Pancreas (tissue), 10 donors: ENCODE results near the gene TCF4. TPM values are rescaled to one million over a fixed set of nuclear protein-coding genes. Genes with fewer than 3 reads are reported as not detected.

ENCODE experiments used
- ATAC-seq, 4 donors: fragments of 200-7000 bp; cut with Tn5 transposase; one replicate each; pipeline versions ENCODE4 v1.8.0 to v1.9.1; 2020; ENCODE audit warnings: mild to moderate bottlenecking in 4 of 4, moderate library complexity in 4 of 4
- DNase-seq, 6 donors: peaks; one replicate each; pipeline ENCODE4 v3.0.0-alpha.2; 2020
- FAIRE-seq: peaks from 2 replicates; lab custom pipeline; 2012; peaks lifted over from hg19 to GRCh38; lab: Jason Lieb, UNC
- H3K27ac ChIP-seq, 4 donors: fragments of 200-600 bp; sonication (generic); 1 replicate in 3 of 4; 2 replicates in 1 of 4; pipeline versions ENCODE4 v1.5.0 to v1.8.0; 2020
- H3K27me3 ChIP-seq, 4 donors: fragments of 200-600 bp; one replicate each; pipeline ENCODE4 v1.8.0; 2021
- H3K36me3 ChIP-seq, 3 donors: fragments of 200-600 bp; sonication (generic) in 1 of 3; one replicate each; pipeline versions ENCODE4 v1.5.0 to v1.8.0; 2020 to 2021
- H3K4me1 ChIP-seq, 3 donors: fragments of 200-600 bp; one replicate each; pipeline ENCODE4 v1.8.0; 2021
- H3K4me3 ChIP-seq, 4 donors: fragments of 200-600 bp; sonication (generic) in 2 of 4; one replicate each; pipeline versions ENCODE4 v1.5.0 to v1.8.0; 2020 to 2021
- H3K9me3 ChIP-seq, 4 donors: fragments of 200-600 bp; one replicate each; pipeline ENCODE4 v1.8.0; 2021
- WGBS, 2 donors: extraction: QIAGEN DNeasy Blood & Tissue Kit; methylation state at CpG; one replicate each; pipeline ENCODE4 v1.1.7; 2013; 5-methylcytosine and 5-hydroxymethylcytosine counted together
- intact Hi-C, 3 donors: fragments of 100-400 bp; cut with DNase I; formaldehyde crosslinking; loops; one replicate each; pipeline versions ENCODE4 v1.11.1 to v1.14.2; 2022
- polyA plus RNA-seq, 2 donors: library from polyadenylated mRNA; stranded (reverse); fragments of 200-250 nt; gene quantifications; one replicate each; pipeline ENCODE4 v1.2.3, GENCODE V29; 2013
- total RNA-seq, 6 donors: library from RNA; stranded (reverse); fragmentation: NEBNext Ultra II Directional in 4 of 6; extraction: Animal tissue kit (Norgen Biotek cat#: 25700) in 4 of 6; gene quantifications; one replicate each; pipeline versions ENCODE4 v1.2.1 to v1.2.4, GENCODE V29; 2021 to 2023
- TF ChIP-seq, protein P1 (sequence below), 4 donors: fragments of 200-600 bp; sonication (generic) in 3 of 4; IDR thresholded peaks; one replicate each; pipeline versions ENCODE4 v1.5.0 to v1.8.0; 2021; ENCODE audit warnings: antibody characterized with exemption in 4 of 4
- donor health status: healthy with polysubstance abuse.
- donor health status: DM: no; HTN: no; CAD: no; lungs with moderate emphysema.
- donor health status: DM: no; HTN: no; CAD: no.
- donor health status: control.
- donor health status: control.
- donor health status: Bipolar disorder and iron deficiency.
- donor health status: DM: yes; HTN: yes; CAD: no.
- donor health status: DM: no; HTN: no; CAD: no.
- donor health status: DM: no; HTN: no; CAD: no.
- donor health status: DM: yes; HTN: yes; CAD: no.

Gene TCF4
- total and polyA plus RNA-seq, 8 donors = 4.4 to 27.9 (median 10.5) TPM

DNA sequence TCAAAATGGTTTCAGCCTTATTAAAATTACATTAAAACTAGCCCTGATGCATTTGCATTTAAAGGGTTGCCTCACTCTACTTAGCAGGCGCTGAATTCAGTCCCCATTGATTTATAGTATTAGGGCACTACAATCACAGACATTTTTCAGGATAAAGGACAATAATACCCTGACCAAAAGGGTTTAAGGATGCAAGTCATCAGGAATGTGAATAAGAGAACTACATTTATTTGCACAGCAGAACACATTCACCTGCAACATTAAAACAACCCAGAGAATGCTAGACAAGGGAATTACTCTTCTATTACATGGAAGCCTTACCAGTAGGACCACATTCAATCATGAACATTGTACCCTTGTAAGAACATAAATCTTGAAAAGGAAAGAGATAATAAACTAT, 93.6 kb downstream of the TCF4 start:
- no peak for ATAC-seq

DNA sequence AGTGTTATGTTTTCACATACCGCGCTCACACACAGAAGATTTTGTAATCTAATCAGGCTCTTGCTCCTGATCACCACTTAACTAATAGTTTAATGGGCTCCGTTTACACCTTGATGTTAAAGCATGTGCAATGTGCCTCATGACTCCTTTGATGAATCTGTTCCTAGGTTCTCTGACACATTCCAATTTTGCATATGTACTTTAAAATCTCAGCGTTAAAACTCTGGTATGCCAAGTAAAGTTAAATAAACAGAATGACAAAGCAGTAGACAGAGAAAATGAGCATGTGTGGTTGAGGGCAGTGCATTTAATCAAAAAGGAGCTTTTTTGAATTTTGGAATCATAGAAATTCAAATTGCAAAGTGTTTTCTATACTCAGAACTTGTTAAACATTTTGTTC, 96.4 kb downstream of the TCF4 start:
- Histone ChIP-seq H3K4me3 (no peak overlapping the region), H3K4me1 (no peaks in the 10 kb centered on the region), H3K27me3 (no peaks in the 10 kb centered on the region), H3K36me3 (no peaks in the 10 kb centered on the region), H3K27ac (no peak overlapping the region), H3K9me3 (no peaks in the 10 kb centered on the region)
- TF ChIP-seq, protein P1, sequence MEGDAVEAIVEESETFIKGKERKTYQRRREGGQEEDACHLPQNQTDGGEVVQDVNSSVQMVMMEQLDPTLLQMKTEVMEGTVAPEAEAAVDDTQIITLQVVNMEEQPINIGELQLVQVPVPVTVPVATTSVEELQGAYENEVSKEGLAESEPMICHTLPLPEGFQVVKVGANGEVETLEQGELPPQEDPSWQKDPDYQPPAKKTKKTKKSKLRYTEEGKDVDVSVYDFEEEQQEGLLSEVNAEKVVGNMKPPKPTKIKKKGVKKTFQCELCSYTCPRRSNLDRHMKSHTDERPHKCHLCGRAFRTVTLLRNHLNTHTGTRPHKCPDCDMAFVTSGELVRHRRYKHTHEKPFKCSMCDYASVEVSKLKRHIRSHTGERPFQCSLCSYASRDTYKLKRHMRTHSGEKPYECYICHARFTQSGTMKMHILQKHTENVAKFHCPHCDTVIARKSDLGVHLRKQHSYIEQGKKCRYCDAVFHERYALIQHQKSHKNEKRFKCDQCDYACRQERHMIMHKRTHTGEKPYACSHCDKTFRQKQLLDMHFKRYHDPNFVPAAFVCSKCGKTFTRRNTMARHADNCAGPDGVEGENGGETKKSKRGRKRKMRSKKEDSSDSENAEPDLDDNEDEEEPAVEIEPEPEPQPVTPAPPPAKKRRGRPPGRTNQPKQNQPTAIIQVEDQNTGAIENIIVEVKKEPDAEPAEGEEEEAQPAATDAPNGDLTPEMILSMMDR (IDR thresholded peaks at IDR 0.05) = no peak
- ATAC-seq (no peak), FAIRE-seq (no peak), DNase-seq (no peak)
- WGBS, 2 donors = 71 to 72% methylated on average over 4 of the region's 4 CpGs
- intact Hi-C loops = no loop called here

More for the DNA sequence above, 93.6 kb downstream of the TCF4 start:
- intact Hi-C loops = no loop called here
- no peak overlapping the region for H3K4me3 ChIP-seq
- H3K9me3 ChIP-seq = no peaks in the 10 kb centered on the region
- 92 to 97% methylated on average over 1 of the region's 1 CpG for WGBS, 2 donors
- FAIRE-seq = no peak
- TF ChIP-seq, protein P1 (IDR thresholded peaks at IDR 0.05) = no peak
- DNase-seq = no peak
- H3K27ac ChIP-seq = no peak overlapping the region
- no peaks in the 10 kb centered on the region for H3K27me3 ChIP-seq
- no peaks in the 10 kb centered on the region for H3K36me3 ChIP-seq
- no peaks in the 10 kb centered on the region for H3K4me1 ChIP-seq

DNA sequence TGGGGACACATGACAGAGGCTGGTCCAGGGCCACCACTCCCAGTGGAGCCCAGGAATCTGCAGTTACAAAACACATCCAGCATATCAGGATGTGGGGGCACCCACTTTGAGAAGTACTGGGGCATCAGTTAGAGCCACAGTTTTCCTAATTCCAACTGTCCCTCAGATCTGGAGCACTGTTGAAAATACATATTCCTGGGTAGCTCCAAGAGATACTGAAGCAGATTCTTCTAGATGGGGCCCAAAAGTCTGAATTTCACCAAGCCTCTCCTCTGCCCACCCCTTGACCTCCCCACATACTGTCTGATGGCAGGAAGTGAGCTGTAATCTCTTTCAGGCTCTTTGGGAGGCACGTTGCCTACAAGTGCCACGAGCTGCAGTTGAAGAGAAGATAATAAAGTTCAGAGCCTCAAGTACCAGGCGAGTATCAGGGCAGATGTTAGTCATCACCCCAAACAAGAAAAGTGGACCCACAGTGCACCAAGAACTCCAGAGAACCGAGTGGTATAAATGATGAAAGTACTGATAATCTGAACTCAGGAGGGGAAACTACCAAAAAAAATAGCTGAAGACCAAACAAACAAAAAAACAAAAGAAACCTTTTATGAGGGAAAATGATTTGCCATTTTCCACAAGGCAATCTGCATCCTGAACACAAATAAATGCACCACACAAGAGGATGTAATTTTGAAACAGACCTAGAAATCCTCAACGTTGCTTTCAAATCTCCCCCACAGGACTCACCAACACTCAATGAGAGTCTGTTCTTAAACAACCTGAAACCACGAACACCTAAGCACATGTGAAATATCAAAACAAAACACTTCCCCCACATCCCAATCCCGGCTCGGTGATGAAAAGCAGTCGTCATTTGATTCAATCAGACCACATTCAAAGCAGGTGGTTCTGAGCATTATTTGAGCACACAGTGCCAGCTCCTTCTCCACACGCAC, 98.7 kb downstream of the TCF4 start:
- H3K4me3 ChIP-seq = no peak overlapping the region
- no peaks in the 10 kb centered on the region for H3K4me1 ChIP-seq
- H3K9me3 ChIP-seq = no peaks in the 10 kb centered on the region
- no peaks in the 10 kb centered on the region for H3K36me3 ChIP-seq
- DNase-seq (no peak), ATAC-seq (no peak), FAIRE-seq (no peak)
- WGBS, 2 donors = 50 to 60% methylated on average over 10 of the region's 10 CpGs
- no peak overlapping the region for H3K27ac ChIP-seq
- TF ChIP-seq, protein P1 (IDR thresholded peaks at IDR 0.05) = no peak
- no peaks in the 10 kb centered on the region for H3K27me3 ChIP-seq
- intact Hi-C loops = no loop called here

DNA sequence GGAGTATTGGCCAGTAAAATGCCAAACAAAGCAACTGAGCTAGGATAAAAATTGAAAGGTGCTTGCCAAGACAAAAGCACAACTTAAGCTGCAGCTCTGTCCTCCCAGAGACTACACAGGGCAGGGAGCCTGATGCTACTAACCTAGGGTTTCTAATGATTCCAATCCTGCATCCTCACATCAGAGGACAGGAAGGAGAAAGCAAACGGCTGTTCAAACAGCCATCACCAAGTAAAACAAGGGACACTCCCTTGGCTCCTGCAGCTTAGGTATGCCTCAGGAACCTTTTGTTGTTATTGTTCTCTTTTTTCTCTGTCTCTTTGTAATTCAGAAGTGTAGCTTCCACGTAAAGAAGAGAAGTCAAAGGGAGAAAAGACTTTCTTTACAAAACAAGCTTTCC, 99.5 kb downstream of the TCF4 start:
- DNase-seq = no peak
- no peak for ATAC-seq
- no peak overlapping the region for H3K4me3 ChIP-seq
- no peak overlapping the region for H3K27ac ChIP-seq
- TF ChIP-seq, protein P1 (IDR thresholded peaks at IDR 0.05) = no peak
- no peak for FAIRE-seq
- no peaks in the 10 kb centered on the region for H3K27me3 ChIP-seq
- no peaks in the 10 kb centered on the region for H3K4me1 ChIP-seq
- H3K36me3 ChIP-seq = no peaks in the 10 kb centered on the region
- H3K9me3 ChIP-seq = no peaks in the 10 kb centered on the region
- intact Hi-C loops = no loop called here
- WGBS, 2 donors = 29 to 55% methylated on average over 2 of the region's 2 CpGs

DNA sequence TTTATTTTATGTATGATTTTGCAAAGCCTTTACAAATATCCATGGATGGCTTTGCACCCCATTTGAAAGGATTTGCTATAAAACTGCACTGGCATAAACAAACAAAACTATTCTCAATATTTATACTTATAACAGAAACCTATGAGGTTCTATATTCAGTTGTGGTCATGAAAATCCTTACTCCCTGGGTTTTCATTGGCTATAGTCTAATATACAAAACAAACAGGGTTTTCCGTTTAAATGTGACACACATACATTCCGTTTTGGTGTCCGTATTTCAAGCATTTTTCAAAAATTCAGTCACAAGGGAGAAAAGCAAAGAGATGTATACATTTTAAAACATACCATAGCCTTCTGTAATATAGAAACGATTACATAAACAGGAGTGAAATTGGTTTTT, 100.0 kb downstream of the TCF4 start:
- intact Hi-C loops = no loop called here

More for the DNA sequence above, 100.0 kb downstream of the TCF4 start:
- H3K4me1 ChIP-seq = no peaks in the 10 kb centered on the region
- DNase-seq (no peak), FAIRE-seq (no peak), ATAC-seq (no peak)
- no peaks in the 10 kb centered on the region for H3K9me3 ChIP-seq
- 74 to 77% methylated on average over 4 of the region's 4 CpGs for WGBS, 2 donors
- H3K36me3 ChIP-seq = no peaks in the 10 kb centered on the region
- H3K27me3 ChIP-seq = no peaks in the 10 kb centered on the region
- TF ChIP-seq, protein P1 (IDR thresholded peaks at IDR 0.05) = no peak
- H3K4me3 ChIP-seq = no peak overlapping the region
- no peak overlapping the region for H3K27ac ChIP-seq
